Panc1 (cell line): ENCODE data around the gene AGBL4. TPM values are rescaled to one million over a fixed set of nuclear protein-coding genes. Genes with fewer than 3 reads are reported as not detected.

Experiments
- ATAC-seq: fragments of 200-7000 bp; cut with Tn5 transposase; 2 replicates; pipeline ENCODE4 v1.9.1; 2020; ENCODE audit warnings: mild to moderate bottlenecking, moderate library complexity
- BruUV-seq: library from RNA; stranded (reverse); fragments of 400-500 nt; replicated peaks from 2 replicates; lab custom pipeline; 2021; lab: Mats Ljungman, UMichigan
- CTCF ChIA-PET: fragments of 300-600 bp; sonication (Branson Sonifier 250); formaldehyde crosslinking; loops from one replicate; lab custom pipeline; 2022; ENCODE audit warnings: antibody characterized with exemption; lab: Charles Lee
- POLR2A ChIA-PET: fragments of 300-600 bp; sonication (Branson Sonifier 250); formaldehyde crosslinking; loops from one replicate; lab custom pipeline; 2022; ENCODE audit warnings: antibody characterized with exemption; lab: Charles Lee
- DNase-seq: peaks from one replicate; pipeline ENCODE4 v3.0.0-alpha.2; 2010; ENCODE audit warnings: low read depth, low spot score
- H3K27ac ChIP-seq: 2 replicates; pipeline ENCODE4 v1.5.1; 2011; ENCODE audit warnings: mild to moderate bottlenecking, low read length, inconsistent platforms
- H3K27me3 ChIP-seq: fragments of 200-500 bp; sonication (Bioruptor generic); 2 replicates; pipeline ENCODE4 v1.6.0; 2014; ENCODE audit warnings: low read length, inconsistent platforms; ENCODE audit not compliant: control insufficient read depth, insufficient read depth
- H3K36me3 ChIP-seq: fragments of 200-500 bp; sonication (Bioruptor generic); 2 replicates; pipeline ENCODE4 v1.5.1; 2014; ENCODE audit warnings: inconsistent platforms, mild to moderate bottlenecking, low read length, moderate library complexity; ENCODE audit not compliant: control insufficient read depth, insufficient read depth
- H3K4me1 ChIP-seq: 2 replicates; pipeline ENCODE4 v1.5.1; 2011; ENCODE audit warnings: inconsistent platforms, mild to moderate bottlenecking, low read length, moderate library complexity; ENCODE audit not compliant: control insufficient read depth, insufficient read depth
- H3K4me3 ChIP-seq, 2 experiments: 2 replicates each; pipeline ENCODE4 v1.5.1; 2011 to 2012; ENCODE audit warnings: low read depth in 2 of 2, low read length in 2 of 2, mild to moderate bottlenecking in 2 of 2, inconsistent platforms in 1 of 2, moderate library complexity in 1 of 2
- H3K9me3 ChIP-seq: fragments of 200-500 bp; sonication (Bioruptor generic); 2 replicates; pipeline ENCODE4 v1.5.1; 2014; ENCODE audit warnings: low read depth, mild to moderate bottlenecking, inconsistent platforms, low read length, moderate library complexity; ENCODE audit not compliant: control insufficient read depth, insufficient read depth
- POLR2AphosphoS5 ChIP-seq: IDR thresholded peaks from 2 replicates; pipeline ENCODE4 v1.6.1; 2012; ENCODE audit warnings: mild to moderate bottlenecking, low read depth, low read length, moderate library complexity
- SIN3A ChIP-seq: IDR thresholded peaks from 2 replicates; pipeline ENCODE4 v1.6.1; 2012; ENCODE audit warnings: low read depth, mild to moderate bottlenecking, low read length, moderate library complexity, borderline replicate concordance; ENCODE audit not compliant: insufficient read depth
- TCF7L2 ChIP-seq: IDR thresholded peaks from 2 replicates; pipeline ENCODE4 v1.6.1; 2011; ENCODE audit warnings: mild to moderate bottlenecking, low read depth, low read length, inconsistent platforms
- in situ Hi-C: cut with HindIII; loops from 2 replicates; pipeline ENCODE4 v1.10.0; 2016; ENCODE audit warnings: low sequenced_read_pairs, low pct_unique_long_range_greater_than_20kb
- intact Hi-C: fragments of 100-400 bp; cut with micrococcal nuclease; formaldehyde crosslinking; loops from one replicate; pipeline ENCODE4 v1.10.0; 2022; ENCODE audit not compliant: unreplicated experiment
- total RNA-seq: library from RNA; stranded (reverse); gene quantifications from one replicate; pipeline ENCODE4 v1.2.1, GENCODE V29; 2021; ENCODE audit not compliant: unreplicated experiment
- TF ChIP-seq, protein P1 (sequence below), 2 experiments: IDR thresholded peaks; 2 replicates each; pipeline ENCODE4 v1.6.1; 2011 to 2012; ENCODE audit warnings: low read depth in 2 of 2, control low read depth in 1 of 2, low read length in 1 of 2, mild to moderate bottlenecking in 1 of 2, moderate library complexity in 1 of 2; ENCODE audit not compliant: insufficient read depth in 1 of 2
- TF ChIP-seq, protein P2 (sequence below): fragments of 450-650 bp; IDR thresholded peaks from 2 replicates; pipeline ENCODE4 v1.5.1; 2017; ENCODE audit warnings: mild to moderate bottlenecking

AGBL4 gene
- total RNA-seq, 1 experiment from 2014 or later, result not detected

DNA sequence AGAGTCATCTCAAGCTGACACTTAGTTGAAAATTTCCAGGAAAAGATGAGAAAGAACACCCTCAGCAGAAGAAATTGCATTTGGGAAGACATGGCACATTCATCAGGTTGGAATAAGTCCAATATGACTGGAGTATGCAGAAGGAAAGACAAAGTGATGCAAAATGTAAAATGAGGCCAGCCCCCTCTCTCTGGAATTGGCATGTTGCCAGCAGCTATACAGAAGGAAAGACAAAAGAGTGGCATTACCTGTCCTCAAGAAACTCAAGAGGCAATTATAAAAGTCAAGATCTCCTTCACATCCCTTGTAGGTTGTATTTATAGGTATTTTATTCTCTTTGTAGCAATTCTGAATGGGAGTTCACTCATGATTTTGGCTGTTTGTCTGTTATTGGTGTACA is 426.3 kb downstream of the AGBL4 start:
- no peaks in the 10 kb centered on the region for H3K36me3 ChIP-seq
- no TSS peak for BruUV-seq
- H3K4me3 ChIP-seq, result no peak overlapping the region
- no peaks in the 10 kb centered on the region for H3K4me1 ChIP-seq
- ChIA-PET CTCF (no interaction called here), POLR2A (no interaction called here)
- in situ Hi-C loops (no loop called here), intact Hi-C loops (no loop called here)
- no peaks in the 10 kb centered on the region for H3K9me3 ChIP-seq
- DNase-seq (no peak), ATAC-seq (no peak)
- no peak overlapping the region for H3K27ac ChIP-seq
- TF ChIP-seq, protein P1, sequence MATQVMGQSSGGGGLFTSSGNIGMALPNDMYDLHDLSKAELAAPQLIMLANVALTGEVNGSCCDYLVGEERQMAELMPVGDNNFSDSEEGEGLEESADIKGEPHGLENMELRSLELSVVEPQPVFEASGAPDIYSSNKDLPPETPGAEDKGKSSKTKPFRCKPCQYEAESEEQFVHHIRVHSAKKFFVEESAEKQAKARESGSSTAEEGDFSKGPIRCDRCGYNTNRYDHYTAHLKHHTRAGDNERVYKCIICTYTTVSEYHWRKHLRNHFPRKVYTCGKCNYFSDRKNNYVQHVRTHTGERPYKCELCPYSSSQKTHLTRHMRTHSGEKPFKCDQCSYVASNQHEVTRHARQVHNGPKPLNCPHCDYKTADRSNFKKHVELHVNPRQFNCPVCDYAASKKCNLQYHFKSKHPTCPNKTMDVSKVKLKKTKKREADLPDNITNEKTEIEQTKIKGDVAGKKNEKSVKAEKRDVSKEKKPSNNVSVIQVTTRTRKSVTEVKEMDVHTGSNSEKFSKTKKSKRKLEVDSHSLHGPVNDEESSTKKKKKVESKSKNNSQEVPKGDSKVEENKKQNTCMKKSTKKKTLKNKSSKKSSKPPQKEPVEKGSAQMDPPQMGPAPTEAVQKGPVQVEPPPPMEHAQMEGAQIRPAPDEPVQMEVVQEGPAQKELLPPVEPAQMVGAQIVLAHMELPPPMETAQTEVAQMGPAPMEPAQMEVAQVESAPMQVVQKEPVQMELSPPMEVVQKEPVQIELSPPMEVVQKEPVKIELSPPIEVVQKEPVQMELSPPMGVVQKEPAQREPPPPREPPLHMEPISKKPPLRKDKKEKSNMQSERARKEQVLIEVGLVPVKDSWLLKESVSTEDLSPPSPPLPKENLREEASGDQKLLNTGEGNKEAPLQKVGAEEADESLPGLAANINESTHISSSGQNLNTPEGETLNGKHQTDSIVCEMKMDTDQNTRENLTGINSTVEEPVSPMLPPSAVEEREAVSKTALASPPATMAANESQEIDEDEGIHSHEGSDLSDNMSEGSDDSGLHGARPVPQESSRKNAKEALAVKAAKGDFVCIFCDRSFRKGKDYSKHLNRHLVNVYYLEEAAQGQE (IDR thresholded peaks at IDR 0.05; ENCODE audit: insufficient read depth in 1 of 2, low read depth in 2 of 2, low read length in 1 of 2), result no peak
- TF ChIP-seq, protein P2, sequence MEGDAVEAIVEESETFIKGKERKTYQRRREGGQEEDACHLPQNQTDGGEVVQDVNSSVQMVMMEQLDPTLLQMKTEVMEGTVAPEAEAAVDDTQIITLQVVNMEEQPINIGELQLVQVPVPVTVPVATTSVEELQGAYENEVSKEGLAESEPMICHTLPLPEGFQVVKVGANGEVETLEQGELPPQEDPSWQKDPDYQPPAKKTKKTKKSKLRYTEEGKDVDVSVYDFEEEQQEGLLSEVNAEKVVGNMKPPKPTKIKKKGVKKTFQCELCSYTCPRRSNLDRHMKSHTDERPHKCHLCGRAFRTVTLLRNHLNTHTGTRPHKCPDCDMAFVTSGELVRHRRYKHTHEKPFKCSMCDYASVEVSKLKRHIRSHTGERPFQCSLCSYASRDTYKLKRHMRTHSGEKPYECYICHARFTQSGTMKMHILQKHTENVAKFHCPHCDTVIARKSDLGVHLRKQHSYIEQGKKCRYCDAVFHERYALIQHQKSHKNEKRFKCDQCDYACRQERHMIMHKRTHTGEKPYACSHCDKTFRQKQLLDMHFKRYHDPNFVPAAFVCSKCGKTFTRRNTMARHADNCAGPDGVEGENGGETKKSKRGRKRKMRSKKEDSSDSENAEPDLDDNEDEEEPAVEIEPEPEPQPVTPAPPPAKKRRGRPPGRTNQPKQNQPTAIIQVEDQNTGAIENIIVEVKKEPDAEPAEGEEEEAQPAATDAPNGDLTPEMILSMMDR, result no peak
- no peaks in the 10 kb centered on the region for H3K27me3 ChIP-seq

DNA sequence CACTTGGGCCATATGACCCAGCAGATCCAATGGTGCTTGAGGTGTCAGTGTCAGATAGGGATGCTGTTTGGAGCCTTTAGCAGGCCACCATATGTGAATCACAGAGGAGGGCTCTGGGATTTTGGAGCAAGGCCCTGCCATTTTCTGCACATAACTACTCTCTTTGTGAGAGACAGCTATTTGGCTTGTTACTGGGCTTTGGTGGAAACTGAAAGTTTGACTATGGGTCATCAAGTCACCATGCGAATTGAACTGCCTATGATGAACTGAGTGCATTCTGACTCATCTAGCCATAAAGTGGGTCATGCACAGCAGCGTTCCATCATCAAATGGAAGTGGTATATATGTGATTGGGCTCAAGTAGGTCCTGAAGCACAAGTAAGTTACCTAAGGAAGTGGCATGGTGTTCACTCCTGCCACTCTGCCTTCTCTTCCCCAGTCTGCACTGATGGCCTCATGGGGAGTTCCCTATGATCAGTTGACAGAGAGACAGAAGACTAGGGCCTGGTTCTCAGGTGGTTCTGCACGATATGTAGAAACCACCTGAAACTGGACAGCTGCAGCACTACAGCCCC is 447.3 kb downstream of the AGBL4 start:
- ATAC-seq, result no peak
- POLR2A ChIA-PET, result no interaction called here
- Histone ChIP-seq H3K27ac (no peak overlapping the region), H3K36me3 (no peaks in the 10 kb centered on the region), H3K9me3 (no peaks in the 10 kb centered on the region), H3K27me3 (no peaks in the 10 kb centered on the region), H3K4me1 (no peaks in the 10 kb centered on the region), H3K4me3 (no peak overlapping the region)
- TF ChIP-seq, protein P2, result no peak
- no peak for TF ChIP-seq POLR2AphosphoS5
- no peak for TF ChIP-seq SIN3A
- TF ChIP-seq, protein P1 (IDR thresholded peaks at IDR 0.05; ENCODE audit: insufficient read depth in 1 of 2, low read depth in 2 of 2, low read length in 1 of 2), result no peak
- no peak for TF ChIP-seq TCF7L2
- CTCF ChIA-PET, result no interaction called here
- in situ Hi-C loops, result no loop called here
- intact Hi-C loops, result no loop called here
- no peak for DNase-seq
- BruUV-seq, result no TSS peak
